Right renal pelvis (tissue), 4 donors: ENCODE measurements around the gene NFATC2. TPM values are rescaled to one million over a fixed set of nuclear protein-coding genes. Genes with fewer than 3 reads are reported as not detected.
"Not testable (repeated sequence)": the region's sequence is repeated elsewhere in the genome, so short reads cannot be mapped to it uniquely, and the experiment has no call there.

ENCODE experiments used
- DNase-seq, 4 donors: peaks; one replicate each; pipeline ENCODE4 v3.0.0-alpha.2; 2013; ENCODE audit warnings: low read depth in 4 of 4, low spot score in 3 of 4, missing footprints in 1 of 4
- polyA plus RNA-seq, 4 donors: library from polyadenylated mRNA; unstranded; fragments of 120-200 nt; gene quantifications; one replicate each; pipeline ENCODE4 v1.2.1, GENCODE V29; 2013; ENCODE audit not compliant: insufficient read length in 4 of 4

Gene NFATC2
- polyA plus RNA-seq, 4 donors: 1.7 to 2.7 (median 1.7) TPM

- no peak for DNase-seq
Measured at GRCh38 chr20:51542033-51542570, 417 bp downstream of the NFATC2 start.

DNA sequence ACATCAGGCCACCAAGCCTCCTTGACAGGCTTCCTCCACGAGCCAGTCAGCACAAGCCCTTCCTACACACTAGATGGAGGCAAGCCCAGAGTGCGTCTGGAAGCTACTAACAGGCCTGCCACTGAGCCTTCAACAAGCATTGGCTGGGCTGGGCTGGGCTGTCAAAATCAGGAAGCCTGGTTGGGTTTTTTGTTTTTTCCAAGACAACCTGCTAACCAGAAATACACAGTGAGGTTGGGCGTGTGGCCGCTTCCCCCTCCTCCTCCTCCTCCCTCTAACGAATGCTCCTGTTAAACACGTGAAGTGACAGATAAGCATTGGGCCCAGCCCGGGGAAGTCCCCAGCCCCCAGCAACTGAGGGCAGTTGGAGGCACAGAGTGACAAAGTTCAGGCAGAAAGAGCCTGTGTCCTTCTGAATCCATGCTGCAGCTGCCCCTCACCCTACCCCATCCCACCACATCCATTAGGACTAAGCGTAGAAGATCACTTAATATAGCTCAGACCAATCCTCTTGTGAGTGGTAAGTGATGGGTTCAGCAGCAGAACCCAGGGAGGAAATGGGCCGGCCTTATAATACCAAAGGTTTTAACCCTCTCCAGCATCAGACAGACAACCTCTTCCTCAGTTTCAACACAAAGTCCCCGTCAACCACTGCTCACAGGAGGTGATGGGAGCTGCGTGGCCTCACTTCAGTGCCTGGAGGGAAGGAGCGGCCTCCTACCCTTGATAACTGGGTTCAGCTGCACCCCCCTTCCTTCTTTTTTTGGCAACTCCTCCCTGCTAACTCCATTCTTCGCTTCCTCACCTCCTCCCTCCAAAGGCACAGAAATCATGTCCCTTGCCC is 1.1 kb downstream of the NFATC2 start:
- no peak for DNase-seq

GRCh38 chr20:51540580-51540979 is 1.9 kb downstream of the NFATC2 start:
- no peak for DNase-seq

GRCh38 chr20:51540074-51540473 is 2.4 kb downstream of the NFATC2 start:
- not testable (repeated sequence) for DNase-seq

GRCh38 chr20:51536116-51537069 is 6.1 kb downstream of the NFATC2 start:
- DNase-seq: no peak

DNA sequence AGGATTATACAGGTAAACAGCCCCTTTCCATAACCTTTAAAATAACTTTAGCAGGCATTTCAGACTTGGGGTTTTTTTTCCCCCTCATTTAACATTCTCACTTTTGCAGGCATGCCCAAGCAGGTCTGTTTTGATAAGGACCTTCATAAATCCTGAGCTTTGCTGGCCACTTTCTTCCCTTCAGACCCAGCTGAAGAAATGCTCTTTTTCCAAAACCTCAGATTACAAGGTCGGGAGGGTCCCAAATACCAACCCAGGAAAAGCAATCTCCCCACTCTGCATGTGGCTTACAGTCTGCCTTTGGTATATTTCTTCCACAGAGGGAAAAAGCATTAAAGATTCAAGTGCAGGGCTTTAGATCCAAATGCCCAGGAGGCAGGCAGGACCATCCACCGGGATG is 6.8 kb downstream of the NFATC2 start:
- no peak for DNase-seq

DNA sequence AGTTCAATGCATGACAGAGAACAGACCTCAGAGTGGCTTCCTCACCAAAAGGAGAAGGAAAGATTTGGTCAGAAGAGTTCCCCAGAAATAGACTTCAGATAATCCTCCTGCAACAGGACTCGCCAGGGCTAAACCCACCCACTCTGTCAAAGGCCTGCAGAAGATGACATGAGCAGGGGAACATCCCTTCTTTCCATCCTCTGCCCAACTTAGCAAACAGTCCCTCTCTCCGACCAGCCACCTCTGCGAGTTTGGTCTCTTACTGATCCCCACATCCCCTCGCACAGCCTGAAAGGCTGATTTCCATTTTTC is 7.5 kb downstream of the NFATC2 start:
- DNase-seq: no peak

DNA sequence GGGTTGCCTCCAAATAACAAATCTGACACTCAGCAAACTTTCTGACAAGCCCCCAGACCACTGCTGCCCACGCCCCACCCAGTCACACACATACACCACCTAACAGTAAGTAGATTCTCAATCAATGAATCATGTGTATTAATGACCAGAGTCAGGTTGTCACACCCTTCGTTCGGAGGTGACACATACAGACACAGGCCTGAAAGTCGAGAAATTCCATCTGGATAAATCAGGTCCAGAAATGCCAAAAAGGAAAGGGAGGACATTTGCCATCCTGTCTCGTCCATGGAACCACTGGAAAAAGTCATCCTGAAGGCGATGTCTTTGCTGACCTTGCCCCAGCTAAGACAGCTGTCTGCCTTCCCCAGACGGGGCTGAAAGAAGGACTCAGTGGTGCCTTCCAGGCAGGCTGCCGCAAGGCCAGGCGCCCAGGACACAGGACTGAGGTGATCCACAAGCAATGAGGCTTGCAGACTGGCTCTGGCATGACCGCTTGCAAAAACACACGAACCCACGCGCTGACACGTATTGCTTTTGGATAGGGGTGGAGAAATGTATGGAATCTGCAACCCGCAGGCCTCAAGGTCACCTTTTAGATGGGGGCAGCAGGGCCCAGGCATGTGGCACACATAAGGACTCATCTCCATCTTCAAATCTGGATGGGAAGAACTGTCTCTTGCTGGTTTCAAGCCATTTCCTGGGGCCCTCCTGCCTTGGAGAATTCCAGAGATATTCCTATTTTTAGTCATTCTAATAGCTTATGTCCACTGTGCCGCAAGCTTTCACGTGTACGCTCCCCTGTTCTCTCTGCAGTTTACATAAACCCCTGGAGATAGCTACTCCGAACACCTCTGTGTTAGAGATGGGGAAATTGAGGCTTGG is 9.0 kb downstream of the NFATC2 start:
- DNase-seq: no peak

GRCh38 chr20:51532577-51533191 is 9.8 kb downstream of the NFATC2 start:
- no peak for DNase-seq

DNA sequence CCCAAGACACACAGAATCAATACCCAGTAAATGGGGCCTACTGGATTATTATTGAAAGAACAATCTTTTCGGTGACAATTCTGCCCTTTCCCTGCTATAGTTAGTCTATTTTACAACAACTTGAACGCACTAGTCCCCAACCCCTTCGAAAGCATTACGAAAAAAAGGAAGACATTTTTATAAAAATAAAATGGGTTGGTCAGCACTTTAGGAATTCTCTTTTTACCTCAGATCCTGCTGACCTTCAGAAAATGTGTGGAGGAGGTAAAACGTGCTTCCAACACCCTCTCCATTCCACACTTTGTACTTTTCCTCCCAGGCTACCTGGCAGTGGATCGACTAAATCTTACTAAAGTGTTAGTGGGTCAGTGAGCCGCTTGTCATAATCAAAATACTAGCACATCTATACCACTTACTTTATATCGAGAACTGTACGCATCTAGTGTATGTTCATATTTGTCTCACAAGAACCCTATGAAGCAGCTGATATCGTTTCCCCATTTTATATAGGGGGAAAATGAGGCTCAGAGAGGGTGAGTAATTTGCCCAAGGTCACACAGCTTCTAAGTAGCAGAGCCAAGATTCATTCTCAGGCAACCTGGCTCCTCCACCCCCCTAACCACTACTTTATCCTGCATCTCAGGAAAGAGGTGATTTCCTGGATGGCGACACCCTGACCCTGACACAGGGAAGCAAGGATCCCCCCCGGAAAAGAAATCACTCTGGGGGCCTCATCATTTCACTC is 10.6 kb downstream of the NFATC2 start:
- no peak for DNase-seq

DNA sequence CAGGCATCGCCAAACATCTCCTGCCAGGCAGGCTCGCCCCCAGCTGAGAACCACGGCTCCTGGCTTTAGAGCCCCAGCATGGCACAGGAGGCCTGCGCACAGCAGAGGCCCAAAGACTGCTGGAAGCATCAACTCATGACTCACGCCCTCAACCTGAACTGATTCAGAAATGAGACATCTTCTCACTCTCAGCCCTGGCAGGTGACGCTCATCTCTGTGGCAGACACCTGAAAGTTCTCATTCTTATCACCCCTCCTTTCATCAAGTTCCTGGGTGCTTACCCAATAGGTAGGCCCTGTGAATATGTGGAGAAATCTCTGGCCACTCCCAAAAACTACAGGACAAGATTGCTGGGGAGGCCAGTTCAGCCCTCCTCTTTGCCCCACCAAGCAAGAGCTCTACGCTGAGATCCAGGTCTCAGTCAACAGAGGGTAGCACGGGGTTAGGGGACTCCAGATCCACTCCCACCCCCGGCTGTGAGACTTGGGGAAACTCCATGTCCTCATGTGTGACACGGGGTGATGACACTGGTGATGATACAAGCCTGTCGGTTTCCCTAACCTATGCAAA is 11.3 kb downstream of the NFATC2 start:
- DNase-seq: no peak

GRCh38 chr20:51529758-51530157 is 12.8 kb downstream of the NFATC2 start:
- DNase-seq: no peak

GRCh38 chr20:51529081-51529681 is 13.3 kb downstream of the NFATC2 start:
- no peak for DNase-seq

DNA sequence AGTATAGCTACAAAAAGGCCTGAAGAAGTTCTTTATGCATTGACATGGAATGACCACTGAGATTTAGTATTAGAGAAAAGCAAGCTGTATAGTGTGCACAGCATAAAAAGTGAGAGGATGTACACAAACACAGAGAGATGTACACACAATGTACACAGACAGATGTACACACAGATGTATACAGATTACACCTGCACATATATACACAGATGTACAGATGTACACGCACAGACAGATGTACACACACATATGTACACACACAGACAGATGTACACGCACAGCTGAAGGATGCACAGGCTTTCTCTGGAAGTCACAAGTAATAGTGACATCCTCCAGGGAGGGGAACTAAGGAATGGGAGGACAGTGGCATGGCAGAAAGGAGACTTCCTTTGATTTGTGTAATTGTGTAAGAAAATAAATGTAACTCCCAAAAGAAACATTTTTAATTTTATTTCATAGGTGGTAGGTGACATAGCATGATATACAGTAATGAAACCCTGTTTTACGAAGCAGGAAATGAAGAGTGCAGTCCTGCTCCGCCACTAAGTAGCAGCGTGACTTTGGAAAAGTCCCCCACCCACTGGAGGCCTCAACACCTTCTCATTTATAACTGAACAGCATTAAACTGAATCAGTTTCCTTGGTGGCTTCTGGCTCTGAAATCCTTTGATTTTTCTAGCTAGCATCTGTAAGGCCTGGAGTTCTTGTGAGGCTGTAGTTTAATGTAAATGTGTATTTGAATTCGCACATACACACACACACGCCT is 14.1 kb downstream of the NFATC2 start:
- DNase-seq: no peak

DNA sequence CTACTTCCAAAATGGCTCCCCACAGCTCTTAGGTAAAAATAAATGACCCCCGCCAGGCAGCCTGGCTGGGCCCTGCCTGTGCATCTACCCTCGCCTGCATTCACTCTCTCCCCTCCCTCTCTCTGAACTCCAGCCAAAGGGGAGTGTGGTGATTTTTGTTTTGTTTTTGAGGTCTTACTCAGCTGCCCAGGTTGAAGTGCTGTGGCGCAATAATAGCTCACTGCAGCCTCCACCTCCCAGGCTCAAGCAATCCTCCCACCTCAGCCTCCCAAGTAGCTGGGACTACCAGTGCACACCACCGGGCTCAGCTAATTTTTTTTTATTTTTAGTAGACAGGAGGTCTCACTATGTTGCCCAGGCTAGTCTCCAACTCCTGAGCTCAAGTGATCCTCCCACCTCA is 15.8 kb downstream of the NFATC2 start:
- no peak for DNase-seq

DNA sequence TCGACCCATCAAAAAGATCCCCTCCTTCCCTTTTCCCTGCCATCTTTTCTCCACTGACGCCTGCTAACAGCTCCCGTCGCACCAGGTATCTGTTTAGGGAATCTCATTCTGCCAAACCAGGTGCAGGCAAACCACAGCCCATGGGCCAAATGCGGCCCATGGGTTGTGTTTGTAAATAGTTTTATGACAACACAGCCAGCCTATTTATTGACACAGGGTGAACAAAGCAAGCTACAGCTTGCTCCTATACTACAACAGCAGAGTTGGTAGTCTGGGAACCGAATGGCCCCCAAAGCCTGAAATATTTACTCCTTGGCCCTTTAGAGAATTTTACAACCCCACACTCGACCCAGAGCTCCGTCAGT is 16.4 kb downstream of the NFATC2 start:
- DNase-seq: no peak

- no peak for DNase-seq
Measured at GRCh38 chr20:51525241-51526105, 17.0 kb downstream of the NFATC2 start.
